ENCODE data around the gene GAS7. TPM values are rescaled to one million over a fixed set of nuclear protein-coding genes. Genes with fewer than 3 reads are reported as not detected.

Gene GAS7
- total and polyA plus RNA-seq, 8 donors: 30.4 to 83.4 (median 40.1) TPM

DNA sequence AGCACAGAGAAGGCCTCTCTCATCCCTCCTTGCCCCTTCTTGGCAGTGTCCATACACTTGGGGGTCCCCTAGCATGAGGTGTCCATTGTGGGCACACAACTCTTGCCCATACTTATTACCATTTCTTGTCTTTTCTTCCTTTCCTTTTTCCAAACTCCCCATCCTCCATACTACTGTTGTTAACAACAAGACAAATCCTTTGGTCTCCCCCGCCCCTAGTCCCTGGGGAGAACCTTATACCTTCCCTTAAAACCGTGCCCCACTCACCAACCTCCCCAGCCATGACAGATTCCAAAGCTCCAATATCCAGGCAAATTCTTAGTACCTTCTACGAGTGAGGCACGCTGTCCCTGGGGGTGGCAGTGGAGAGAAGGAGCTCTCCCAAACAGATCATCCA is 82.9 kb downstream of the GAS7 start:
- H3K4me1 ChIP-seq: peaks cover 6 to 76% of the 10 kb centered on the region in 2 donors
- TF ChIP-seq, protein P1, sequence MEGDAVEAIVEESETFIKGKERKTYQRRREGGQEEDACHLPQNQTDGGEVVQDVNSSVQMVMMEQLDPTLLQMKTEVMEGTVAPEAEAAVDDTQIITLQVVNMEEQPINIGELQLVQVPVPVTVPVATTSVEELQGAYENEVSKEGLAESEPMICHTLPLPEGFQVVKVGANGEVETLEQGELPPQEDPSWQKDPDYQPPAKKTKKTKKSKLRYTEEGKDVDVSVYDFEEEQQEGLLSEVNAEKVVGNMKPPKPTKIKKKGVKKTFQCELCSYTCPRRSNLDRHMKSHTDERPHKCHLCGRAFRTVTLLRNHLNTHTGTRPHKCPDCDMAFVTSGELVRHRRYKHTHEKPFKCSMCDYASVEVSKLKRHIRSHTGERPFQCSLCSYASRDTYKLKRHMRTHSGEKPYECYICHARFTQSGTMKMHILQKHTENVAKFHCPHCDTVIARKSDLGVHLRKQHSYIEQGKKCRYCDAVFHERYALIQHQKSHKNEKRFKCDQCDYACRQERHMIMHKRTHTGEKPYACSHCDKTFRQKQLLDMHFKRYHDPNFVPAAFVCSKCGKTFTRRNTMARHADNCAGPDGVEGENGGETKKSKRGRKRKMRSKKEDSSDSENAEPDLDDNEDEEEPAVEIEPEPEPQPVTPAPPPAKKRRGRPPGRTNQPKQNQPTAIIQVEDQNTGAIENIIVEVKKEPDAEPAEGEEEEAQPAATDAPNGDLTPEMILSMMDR (IDR thresholded peaks at IDR 0.05): no peak
- H3K27me3 ChIP-seq: peaks cover 0 to 5% of the 10 kb centered on the region in 2 donors
- no peak overlapping the region for H3K4me3 ChIP-seq
- no peaks in the 10 kb centered on the region for H3K36me3 ChIP-seq
- H3K9me3 ChIP-seq: no peaks in the 10 kb centered on the region
- ATAC-seq (no peak), DNase-seq (no peak)
- peak overlapping the region; percentile 60 to 93 for H3K27ac ChIP-seq
- intact Hi-C loops (cut with DNase I): no loop called here

DNA sequence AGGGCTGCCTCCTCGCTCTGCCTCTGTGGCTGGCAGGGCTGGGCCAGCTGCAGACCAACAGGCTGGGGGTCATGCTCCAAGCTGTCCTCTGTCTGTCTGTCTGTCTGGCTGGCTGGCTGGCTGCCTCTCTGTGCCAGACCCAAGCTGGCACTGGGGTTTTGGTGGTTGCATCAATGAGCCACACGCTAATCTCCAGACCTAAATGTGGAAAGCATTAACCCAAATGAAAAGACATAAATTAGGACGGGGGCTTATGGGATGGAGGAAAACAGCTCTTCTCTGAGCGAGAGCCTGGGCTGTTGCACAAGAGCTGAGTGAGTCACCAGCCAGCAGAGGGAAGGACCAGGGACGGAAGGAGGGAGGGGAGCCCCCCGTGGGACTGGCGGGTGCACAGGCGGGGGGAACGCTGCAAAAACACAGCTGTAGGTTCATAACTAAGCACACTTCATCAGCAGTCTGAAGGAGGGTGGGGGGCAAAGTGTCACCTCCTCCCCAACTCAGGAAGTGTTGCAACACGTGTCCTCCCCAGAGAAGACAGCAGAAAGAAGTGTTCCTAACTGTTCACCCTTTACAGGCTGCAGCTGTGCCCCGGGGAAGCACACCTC is 83.4 kb downstream of the GAS7 start:
- H3K4me3 ChIP-seq: peak overlapping the region in 1 of 2 donors; percentile 17

DNA sequence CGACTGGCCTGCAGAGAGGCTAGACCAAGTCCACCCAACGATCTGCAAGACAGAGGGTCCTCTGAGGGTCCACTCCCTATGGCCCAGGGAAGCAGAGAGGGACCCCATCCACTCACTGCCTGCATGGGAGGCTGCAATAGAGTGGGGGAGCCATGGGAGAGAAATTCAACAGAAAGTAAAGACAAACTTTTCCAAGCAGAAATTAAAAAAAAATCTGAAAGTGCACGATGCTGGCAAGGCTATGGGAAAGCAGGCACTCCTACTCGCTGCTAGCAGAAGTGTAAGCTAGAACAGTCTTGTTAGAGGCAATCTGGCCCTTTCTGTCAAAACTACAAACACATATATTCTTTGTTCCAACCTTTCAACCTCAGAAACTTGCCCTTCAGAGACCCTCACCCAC is 85.4 kb downstream of the GAS7 start:
- Histone ChIP-seq H3K4me3 (no peak overlapping the region), H3K36me3 (no peaks in the 10 kb centered on the region), H3K27me3 (peaks cover 0 to 3% of the 10 kb centered on the region in 2 donors), H3K27ac (peak overlapping the region; percentile 8 to 82), H3K9me3 (no peaks in the 10 kb centered on the region), H3K4me1 (peaks cover 6 to 51% of the 10 kb centered on the region in 2 donors)
- DNase-seq (no peak), ATAC-seq (no peak)
- intact Hi-C loops (cut with DNase I): no loop called here
- TF ChIP-seq, protein P1 (IDR thresholded peaks at IDR 0.05): no peak

More for the DNA sequence above, 83.4 kb downstream of the GAS7 start:
- H3K36me3 ChIP-seq: no peaks in the 10 kb centered on the region
- DNase-seq (peak; percentile 90 to 97 (median 94)), ATAC-seq (peak; percentile 87)
- intact Hi-C loops (cut with DNase I): no loop called here
- peak overlapping the region; percentile 82 to 93 for H3K27ac ChIP-seq
- H3K4me1 ChIP-seq: peaks cover 6 to 71% of the 10 kb centered on the region in 2 donors
- no peaks in the 10 kb centered on the region for H3K9me3 ChIP-seq
- peaks cover 0 to 3% of the 10 kb centered on the region in 2 donors for H3K27me3 ChIP-seq
- TF ChIP-seq, protein P1 (IDR thresholded peaks at IDR 0.05): no peak

DNA sequence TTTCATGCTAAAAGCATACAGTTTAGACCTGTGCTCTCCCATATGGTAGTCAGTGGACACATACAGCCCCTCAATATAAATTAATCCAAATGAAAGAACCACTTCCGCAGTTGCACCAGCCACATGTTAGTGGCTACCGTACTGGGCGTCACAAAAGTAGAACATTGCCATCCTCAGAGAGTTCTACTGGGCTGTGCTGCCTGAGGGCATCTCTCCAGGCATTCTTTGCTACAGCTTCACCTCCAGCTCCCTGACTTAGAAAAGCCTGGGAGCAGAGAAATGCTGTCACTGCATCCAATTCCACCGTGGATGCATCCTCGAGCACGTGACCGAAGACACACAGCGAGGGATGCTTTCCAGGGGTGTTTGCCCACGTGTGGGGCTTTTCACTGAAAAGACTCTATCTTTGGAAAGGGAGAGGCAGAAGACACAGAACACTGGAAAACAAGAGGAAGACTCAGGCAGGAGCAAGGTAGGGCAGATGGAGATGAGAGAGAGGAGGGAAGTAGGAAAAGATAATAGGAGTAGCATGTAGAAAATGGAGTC is 86.4 kb downstream of the GAS7 start:
- ATAC-seq (no peak), DNase-seq (no peak)
- Histone ChIP-seq H3K27me3 (no peaks in the 10 kb centered on the region), H3K4me1 (peaks cover 6 to 42% of the 10 kb centered on the region in 2 donors), H3K27ac (no peak overlapping the region), H3K4me3 (no peak overlapping the region), H3K9me3 (no peaks in the 10 kb centered on the region), H3K36me3 (no peaks in the 10 kb centered on the region)
- TF ChIP-seq, protein P1 (IDR thresholded peaks at IDR 0.05): no peak
- intact Hi-C loops (cut with DNase I): no loop called here

DNA sequence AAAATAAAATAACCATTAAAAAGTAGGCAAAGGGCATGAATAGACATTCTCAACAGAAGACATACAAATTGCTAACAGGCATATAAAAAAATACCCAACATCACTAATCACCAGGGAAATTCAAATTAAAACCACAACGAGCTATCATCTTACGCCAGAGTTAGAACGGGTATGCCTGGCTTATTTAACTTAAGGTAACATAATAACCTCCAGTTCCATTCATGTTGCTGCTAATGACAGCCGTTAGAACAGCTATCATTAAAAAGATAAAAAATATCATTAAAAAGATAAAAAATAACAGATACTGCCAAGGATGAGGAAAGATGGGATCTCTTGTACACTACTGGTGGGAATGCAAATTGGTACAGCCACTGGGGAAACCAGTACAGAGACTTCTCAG is 89.3 kb downstream of the GAS7 start:
- intact Hi-C loops (cut with DNase I): no loop called here
- Histone ChIP-seq H3K4me3 (no peak overlapping the region), H3K27me3 (peaks cover 0 to 4% of the 10 kb centered on the region in 2 donors), H3K4me1 (peaks cover 4 to 20% of the 10 kb centered on the region in 2 donors), H3K36me3 (no peaks in the 10 kb centered on the region), H3K27ac (no peak overlapping the region), H3K9me3 (no peaks in the 10 kb centered on the region)
- TF ChIP-seq, protein P1 (IDR thresholded peaks at IDR 0.05): no peak
- DNase-seq (no peak), ATAC-seq (no peak)
